Midbrain (tissue), 1 donor: ENCODE results near the gene PHLPP1.

Experiments used
- DNase-seq: peaks from one replicate; lab custom pipeline; 2025; lab: John Stamatoyannopoulos, UW

PHLPP1 gene

DNA sequence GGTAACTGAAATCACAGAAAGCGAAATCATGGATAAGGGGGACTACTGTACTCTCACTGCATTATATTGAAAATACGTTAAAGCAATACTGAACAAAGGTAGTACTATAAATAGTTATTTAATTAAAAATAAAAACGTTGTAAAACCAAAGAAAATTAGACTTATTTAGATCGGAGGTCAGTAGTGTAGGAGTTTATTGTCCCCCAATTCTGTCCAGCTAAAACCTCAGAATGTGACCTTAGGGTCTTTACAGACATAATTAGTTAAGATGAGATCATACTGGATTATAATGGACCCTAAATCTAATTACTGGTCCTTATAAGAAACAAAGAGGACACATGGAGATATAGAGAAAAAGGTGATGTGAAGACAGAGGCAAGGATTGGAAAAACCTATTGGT, 95.3 kb downstream of the PHLPP1 start:
- DNase-seq = no peak

DNA sequence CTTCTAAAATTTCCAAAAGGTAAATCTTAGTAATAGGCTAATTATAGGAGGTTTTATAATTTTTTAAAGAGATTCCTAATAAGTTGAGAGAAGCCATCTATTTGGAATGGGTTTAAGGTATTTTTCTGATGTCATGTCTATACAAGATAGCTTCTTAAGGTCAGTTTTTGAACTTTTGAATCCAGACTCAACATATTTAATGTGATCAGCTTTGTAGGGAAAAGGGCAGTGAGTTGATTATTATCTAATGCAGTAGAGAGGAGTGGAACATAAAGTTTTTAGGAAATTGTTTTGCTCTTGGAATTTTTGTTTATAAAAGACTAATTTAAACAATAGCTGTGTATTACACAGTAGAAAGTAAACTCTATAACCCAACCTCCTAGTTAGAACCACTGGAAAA, 96.3 kb downstream of the PHLPP1 start:
- DNase-seq = no peak

DNA sequence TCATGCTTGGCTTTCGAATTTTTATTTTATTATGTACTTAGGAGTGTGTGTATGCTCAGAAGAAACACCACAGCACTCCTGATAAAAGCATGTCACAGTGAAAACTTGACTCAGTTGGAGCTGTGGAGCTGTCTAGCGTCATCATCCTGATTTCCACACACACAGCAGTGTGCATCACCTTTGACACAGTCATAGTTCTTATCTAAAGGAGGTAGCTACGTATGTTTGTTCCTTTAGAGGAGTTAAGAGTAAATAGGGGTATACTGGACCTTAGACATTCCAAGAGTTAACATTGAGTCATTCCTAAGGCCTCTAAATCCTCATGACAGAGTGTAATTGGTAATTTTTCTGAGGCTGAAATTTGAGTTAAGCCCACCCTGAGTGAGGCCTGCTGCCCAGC, 96.9 kb downstream of the PHLPP1 start:
- DNase-seq = no peak

DNA sequence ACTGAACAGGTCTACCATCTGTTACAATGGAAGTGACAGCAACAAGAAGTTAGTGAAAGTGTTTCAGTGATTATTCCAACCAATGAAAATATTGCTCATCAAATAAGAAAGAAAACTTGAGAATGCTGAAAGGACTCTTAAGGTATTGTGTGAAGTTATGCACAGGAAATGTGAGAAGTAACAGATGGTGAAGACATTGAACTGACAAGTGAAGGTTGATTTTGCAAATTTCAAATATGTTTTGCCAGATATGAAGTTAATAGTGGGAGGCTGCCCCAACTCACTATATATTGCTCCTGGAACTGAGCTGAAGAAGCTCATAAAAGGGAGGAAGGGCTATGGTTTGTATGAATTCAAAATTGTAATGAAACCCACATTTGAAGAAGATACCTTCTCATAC, 97.5 kb downstream of the PHLPP1 start:
- DNase-seq = no peak

DNA sequence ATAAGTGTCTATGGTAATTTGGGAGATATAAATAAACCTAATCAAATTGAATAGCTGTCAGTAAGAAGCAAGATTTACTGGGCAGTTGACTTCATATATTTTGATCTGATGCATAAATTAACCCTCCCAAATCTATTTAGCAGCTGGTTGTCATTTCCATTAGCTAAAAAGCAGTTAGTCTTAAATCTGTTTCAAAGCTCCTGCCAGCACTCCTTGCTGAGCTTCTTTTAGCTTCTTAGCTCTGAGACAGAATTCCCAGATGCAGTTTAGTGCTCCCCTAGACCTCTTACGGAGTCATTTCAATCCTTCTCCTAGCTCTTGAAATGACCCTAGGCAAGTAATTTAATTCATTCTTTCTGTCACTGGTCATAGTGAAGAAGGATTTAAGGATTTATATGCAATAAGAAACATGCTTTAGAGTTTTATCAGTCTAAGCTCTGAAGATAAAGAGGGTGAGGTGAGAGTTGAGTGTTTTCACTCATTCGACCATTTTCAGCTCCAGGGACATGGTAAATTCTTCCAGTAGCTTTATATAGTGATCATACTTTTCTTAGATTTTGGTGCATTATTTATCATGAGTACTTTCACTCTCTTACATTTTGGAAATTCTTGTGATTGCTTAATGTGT, 98.9 kb downstream of the PHLPP1 start:
- DNase-seq = no peak

DNA sequence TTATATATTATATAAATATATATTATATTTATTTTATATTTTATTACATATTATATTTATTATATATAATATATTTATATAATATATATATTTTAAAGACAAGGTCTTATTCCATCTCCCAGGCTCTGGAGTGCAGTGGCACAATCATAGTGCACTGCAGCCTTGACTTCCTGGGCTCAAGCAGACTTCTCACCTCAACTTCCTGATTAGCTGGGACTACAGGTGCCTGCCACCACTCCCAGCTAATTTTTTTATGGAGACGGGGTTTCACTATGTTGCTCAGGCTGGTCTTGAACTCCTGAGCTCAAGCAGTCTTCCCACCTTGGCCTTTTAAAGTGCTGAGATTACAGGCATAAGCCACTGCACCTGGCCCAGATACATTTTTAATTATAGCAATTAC, 110.0 kb downstream of the PHLPP1 start:
- DNase-seq = no peak

DNA sequence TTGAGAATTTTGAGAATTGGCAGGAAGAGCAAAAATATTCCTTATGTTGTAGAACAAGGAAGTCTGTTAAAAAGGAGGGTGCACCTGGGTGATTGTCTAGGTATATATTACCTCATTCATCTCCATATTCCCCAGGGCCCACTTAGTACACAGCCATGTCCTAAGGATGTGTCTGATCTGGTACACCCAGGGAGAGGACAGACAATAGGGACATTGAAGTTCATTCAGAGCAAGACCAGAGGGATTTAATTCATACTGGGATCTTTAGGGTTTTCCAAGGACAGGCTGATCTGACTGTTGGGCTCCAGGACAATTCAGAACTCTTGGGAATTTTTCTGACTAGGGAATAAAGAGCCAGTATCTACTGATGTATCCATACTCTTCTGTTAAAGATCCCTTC, 112.1 kb downstream of the PHLPP1 start:
- no peak for DNase-seq

DNA sequence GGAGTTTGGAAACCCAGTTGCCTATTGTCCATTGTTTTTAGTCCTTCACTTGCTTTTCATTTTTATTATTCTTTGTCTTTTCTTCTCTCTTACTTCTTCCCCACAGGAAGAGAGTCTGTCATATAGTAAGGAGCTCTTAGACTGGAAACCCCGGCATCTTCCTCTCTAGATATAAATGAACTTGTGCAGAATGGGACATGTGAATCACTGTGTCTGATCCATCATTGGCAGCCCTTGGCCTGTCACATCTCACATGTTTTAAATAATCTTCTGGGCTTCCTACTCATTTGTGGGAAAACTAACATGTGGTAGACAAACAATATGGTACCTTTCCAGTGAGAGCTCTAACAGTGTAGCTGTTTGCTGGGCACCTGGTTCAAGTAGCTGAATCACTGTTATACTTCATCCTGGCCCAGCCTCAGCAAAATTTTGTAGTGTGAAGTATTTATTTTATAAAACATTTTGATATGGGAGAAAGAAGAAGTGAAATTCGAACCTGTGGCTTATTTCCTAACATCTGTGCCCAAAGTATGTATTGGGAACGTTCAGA, 112.8 kb downstream of the PHLPP1 start:
- DNase-seq = no peak

DNA sequence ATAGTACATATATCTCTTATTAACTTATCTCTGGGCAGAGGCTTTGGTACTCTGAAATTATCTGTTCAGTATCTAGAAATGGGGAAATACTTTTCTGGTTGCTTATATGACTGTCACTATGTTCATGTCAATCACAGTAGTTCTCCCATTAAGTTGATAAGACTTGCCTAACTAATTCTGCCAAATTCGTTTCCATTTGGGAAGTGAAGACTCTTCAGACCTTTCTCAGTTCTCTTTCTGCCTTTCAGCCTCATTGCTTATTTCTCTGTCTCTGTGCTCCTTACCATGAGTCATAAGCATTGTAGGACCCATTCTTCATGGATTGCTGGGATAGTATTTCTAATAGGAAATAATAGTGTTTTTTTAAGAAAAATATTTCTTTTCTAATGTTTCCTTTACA, 113.5 kb downstream of the PHLPP1 start:
- DNase-seq = no peak

DNA sequence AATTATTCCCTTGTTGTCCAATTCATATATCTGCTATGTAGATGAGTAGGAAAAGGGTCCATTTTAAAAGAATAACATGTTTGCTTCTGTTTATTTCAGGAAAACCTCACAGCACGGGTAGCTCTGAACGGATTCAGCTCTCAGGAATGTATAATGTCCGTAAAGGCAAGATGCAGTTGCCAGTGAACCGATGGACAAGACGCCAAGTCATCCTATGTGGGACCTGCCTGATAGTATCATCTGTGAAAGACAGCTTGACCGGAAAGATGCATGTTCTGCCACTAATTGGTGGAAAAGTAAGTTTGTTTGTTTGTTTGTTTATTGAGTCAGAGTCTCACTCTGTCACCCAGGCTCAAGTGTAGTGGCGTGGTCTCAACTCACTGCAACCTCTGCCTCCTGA, 114.6 kb downstream of the PHLPP1 start:
- no peak for DNase-seq

DNA sequence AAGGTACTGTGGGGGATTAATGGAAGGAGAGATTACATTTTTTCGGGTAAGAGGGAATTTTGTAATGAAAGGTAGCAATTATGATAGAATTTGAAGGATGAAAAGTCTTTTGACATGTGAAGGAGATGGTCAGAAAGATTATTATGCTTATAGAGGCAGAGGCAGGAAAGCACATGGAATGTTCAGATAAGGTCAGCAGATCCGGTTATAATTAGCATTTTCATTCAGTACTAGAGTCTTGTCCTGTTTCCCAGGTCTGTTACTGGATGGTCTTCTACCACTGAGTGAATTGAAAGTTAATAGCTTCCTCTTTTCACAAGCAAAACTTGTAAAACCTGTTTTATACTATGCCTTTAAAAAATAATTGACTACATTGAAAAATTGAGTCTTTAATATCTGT, 116.9 kb downstream of the PHLPP1 start:
- DNase-seq = no peak

DNA sequence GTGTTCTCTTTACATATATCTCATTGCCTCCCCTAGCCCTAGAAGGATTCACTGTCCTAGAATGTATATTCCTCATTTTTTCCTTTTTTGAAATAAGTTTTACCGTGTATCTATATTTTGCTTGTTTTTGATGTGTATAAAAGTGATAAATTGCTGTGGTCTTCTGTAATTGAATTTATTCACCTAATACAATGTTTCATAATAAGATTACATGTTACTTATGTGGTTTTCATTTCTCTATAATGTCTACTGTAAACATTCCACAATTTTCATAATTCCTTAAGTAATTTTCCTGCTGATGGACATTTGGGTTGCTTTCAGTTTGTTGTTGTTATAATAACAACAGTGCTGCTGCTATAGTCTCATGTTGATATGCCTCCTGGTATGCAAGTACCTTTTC, 118.2 kb downstream of the PHLPP1 start:
- no peak for DNase-seq

DNA sequence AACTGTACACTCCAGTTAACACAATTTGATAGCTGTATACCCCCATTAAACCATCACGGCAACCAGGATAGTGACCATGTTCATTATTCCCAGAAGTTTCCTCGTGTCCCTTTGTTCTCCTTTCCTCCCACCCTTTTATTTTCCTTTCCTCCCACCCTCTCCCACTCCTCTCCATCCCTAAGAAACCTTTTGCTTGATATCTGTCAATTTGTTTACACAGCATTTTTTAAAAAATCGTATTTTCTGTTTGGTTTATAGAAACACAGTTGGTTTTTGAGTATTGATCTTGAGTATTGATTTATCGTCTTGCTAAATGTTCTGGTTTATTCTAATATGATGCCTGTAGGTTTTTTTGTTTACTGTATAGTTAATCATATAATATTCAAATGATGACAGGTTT, 119.4 kb downstream of the PHLPP1 start:
- no peak for DNase-seq

DNA sequence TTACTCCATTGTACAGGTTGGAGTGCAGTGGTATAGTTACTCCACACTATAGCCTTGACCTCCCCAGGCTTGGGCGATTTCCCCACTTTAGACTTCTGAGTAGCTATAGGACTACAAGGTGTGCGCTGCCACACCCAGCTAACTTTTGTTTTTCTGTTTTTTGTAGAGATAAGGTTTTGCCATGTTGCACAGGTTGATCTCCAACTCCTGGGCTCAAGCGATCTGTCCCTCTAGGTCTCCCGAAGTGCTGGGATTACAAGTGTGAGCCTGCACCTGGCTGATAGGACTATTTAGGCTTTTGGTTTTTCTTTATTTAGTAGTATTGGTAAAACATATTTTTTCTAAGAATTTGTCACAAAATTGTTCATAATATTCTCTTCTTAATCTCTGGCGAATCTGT, 121.7 kb downstream of the PHLPP1 start:
- DNase-seq = no peak

DNA sequence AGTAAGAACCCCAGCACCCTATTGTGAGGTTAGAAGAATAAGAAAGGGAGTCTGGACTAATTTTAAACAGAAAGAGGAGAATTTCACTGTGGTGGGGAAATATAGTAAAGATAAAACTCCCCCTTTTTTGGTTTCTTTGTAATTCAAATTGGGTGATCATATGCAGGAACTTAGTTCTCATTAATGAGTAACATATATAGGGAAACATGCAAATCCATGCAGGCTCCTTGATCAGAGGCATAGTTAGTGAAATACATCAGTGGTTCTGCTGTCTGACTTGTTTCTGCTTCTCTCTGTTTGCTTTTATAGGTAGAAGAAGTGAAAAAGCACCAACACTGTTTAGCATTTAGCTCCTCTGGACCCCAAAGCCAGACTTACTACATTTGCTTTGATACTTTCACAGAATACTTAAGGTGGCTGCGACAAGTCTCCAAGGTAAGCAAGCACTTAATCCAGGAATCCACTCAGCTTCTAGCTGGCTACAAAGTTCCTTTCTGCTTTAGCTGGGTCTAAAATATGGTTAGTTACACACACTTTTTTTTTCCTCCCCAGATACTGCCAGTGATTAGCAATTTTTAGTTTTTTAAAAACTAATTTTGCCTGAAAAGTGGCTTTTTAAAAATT, 123.2 kb downstream of the PHLPP1 start:
- DNase-seq = no peak

DNA sequence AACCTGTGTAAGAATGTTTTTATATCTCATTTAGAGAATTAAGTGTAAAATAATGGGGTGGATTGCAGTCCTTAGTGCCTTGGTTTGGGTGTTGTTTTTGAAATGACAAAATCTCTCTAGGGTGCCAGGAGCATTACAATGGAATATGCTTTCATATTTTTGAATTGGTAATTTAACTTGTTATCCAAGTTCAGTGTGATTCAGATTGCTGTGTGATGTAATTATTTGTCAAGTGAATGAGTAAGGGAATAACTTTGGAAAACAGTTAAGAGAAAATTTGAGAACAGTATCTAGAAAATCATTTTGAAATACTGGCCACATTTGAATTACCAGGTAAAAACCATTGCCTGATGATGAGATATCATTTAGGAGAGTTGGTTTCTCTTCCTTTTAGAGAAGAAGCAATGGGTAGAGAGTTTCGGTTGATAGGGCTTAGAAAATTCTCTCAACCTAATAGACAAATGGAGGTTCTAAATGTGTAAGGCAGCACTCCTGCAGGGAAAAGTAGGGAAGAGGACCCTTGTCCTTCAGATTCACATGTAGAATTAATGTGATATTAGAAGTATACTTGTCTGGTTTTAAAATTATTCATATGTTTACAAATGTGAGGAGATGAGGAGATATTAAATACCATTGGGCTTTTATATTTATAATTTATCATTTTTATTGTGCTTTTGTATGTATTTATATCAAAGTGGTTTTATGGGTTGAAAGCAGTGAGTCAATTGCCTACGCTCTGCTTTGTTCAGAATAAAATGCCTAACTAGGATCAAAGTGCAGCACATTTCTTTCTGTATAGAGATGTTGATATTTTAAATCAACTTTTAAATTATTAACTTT, 124.8 kb downstream of the PHLPP1 start:
- DNase-seq = no peak

DNA sequence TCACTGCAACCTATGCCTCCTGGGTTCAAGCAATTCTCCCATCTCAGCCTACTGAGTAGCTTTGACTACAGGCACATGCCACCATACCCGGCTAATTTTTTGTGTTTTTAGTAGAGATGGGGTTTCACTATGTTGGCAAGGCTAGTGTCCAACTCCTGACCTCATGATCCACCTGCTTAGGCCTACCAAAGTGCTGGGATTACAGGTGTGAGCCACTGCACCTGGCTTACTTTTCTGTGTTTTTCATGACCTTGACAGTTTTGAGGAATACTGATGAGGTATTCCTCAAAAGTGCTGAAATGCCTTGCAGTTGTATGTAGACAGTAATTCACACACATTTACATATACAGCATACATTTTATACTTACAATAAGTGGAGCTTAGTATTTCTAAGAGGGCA, 126.1 kb downstream of the PHLPP1 start:
- DNase-seq = no peak

DNA sequence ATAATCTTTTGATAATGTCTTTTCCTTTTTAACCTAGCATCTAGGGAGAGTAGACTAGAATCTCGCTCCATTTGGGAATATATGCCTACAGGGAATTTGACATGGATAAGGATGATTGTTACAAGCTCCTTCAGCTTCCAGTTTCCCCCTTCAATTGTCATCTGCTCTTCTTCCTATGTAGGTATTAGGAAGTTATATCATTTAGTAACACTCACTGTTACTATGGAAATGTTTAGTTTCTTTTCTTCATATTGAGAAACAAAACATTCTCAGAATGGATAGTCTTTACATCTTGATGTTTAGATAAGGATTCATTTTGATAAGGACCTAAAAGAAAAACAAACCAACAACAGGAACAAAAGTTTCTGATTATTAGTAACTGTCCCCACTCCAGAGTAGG, 127.6 kb downstream of the PHLPP1 start:
- no peak for DNase-seq

DNA sequence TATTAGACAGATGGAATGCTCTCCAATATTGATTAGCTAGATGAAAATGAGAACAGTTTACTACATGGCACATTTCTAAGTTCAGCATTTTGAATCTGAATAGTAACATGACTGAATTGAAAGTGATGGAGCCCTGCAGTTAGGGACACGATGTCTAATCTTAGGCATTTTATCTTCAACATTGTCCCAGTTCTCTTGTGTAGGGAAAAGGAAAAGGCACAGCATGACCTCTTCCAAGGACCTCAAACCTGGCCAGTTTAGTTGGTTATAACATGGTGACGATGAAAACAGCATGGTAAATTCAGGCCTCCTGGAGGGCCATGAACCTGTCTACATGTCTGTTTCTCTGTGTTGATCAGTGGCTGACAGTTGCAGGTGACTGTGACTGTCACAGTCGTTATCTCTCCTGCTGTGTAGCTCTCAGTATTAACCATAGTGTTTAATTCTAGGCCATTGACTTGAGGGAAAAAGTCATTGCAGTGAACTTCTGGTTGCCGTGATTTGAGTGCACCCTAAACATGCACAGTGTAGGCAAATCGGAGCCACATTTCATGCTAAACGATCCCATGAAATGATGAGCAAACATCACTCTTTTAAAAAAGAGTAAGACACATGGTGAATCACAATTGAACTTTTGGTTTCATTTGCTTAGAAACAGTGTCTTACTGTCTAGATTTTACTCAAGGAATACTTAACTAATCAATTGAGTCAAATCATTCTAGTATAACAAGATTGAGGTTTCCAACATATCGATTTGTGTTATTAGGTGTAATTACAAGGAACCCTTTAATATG, 129.7 kb downstream of the PHLPP1 start:
- DNase-seq = no peak

DNA sequence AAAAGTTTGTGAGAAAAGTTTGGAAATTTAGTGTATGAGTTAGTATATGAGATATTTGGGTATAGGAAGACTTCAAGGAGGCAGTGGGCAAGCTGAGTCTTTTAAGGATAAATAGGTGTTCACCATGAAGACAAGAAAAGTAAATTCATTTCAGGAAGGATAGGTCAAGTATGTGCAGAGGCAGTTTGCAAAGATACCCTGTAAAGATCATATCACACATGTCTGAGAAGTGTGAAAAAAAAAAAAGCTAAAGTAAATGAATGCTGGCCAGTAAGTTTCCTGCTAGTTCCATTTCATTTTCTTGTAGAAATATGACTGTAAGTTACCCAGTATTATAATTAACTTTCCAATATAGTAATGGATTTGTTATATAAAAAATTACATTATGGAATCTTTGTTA, 131.0 kb downstream of the PHLPP1 start:
- DNase-seq = no peak

DNA sequence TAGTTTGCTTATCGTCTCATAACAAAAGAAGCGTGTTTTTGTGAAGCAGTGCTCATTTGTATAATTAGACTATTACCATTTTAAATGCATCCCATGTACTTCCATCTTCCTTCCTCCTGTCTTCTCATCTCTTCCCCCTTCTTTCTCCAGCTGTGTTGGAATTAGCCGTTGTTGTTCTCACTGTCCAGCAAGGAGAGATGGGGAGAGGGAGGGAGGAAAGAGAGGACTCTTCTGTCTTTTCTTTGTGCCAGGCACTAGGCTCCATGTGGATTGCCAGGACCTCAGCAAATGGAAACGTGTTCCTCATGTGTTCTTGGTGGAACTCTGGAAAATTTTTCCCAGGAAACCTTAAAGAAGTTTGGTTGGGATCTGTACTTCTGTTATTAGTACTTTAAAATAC, 131.7 kb downstream of the PHLPP1 start:
- peak; percentile 15 for DNase-seq

DNA sequence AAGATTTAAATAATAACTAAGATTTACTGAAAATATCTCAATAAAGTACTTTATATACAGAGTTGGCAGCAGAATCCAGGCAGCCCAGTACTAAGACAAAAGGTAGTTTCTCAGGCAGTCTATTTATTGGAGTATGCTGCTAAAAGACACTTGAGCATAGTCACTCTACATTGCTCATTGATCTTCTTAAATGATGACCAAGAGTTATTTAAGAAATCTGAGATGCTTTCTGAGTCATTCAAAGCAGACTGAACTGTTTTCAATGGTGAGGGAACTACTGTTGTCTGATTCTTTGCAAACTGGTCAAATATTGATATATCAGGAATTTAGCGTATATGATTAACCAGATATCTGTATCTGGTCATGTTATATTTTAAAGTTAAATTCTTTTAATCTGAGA, 133.6 kb downstream of the PHLPP1 start:
- DNase-seq = no peak
